Fibroblast of lung (primary cell): ENCODE data around the gene CD82.
"Not testable (repeated sequence)": the region's sequence is repeated elsewhere in the genome, so short reads cannot be mapped to it uniquely, and the experiment has no call there.

Source experiments
- CTCF ChIP-seq, 2 donors: IDR thresholded peaks in 1 of 2; conservative IDR thresholded peaks in 1 of 2; 1 replicate in 1 of 2; 2 replicates in 1 of 2; pipeline ENCODE4 v1.5.1; 2011 to 2012; ENCODE audit warnings: low read length in 2 of 2, control low read depth in 1 of 2, inconsistent platforms in 1 of 2, low read depth in 1 of 2, mild to moderate bottlenecking in 1 of 2
- EZH2 ChIP-seq: IDR thresholded peaks from 2 replicates; pipeline ENCODE4 v1.5.1; 2012; ENCODE audit warnings: low read length, control low read depth, mild to moderate bottlenecking; ENCODE audit errors: missing control alignments

GRCh38 chr11:44559940-44560300 lies 5.5 kb upstream of the CD82 start:
- TF ChIP-seq CTCF (conservative IDR thresholded peaks at IDR 0.05 in 1 of 2, IDR thresholded peaks at IDR 0.05 in 1 of 2; ENCODE audit: low read depth in 1 of 2, low read length in 2 of 2); EZH2: not testable (repeated sequence)
